WERI-Rb-1 (cell line): ENCODE data around the gene JUNB.

Experiments
- DNase-seq: peaks from one replicate; pipeline ENCODE4 v3.0.0-alpha.2; 2020
- H3K27ac ChIP-seq: fragments of 250-450 bp; sonication (Bioruptor Pico); 2 replicates; pipeline ENCODE4 v1.5.1; 2020; ENCODE audit warnings: mild to moderate bottlenecking, moderate library complexity
- H3K27me3 ChIP-seq: fragments of 250-450 bp; sonication (Bioruptor Pico); 2 replicates; pipeline ENCODE4 v1.5.1; 2021; ENCODE audit warnings: mild to moderate bottlenecking, low read depth, moderate library complexity; ENCODE audit not compliant: insufficient read depth, severe bottlenecking
- H3K36me3 ChIP-seq: fragments of 250-450 bp; sonication (Bioruptor Pico); 2 replicates; pipeline ENCODE4 v1.5.1; 2020; ENCODE audit warnings: mild to moderate bottlenecking, moderate library complexity
- H3K4me3 ChIP-seq: 2 replicates; pipeline ENCODE4 v1.5.1; 2011; ENCODE audit warnings: low read depth, mild to moderate bottlenecking, control low read depth, low read length
- H3K9me3 ChIP-seq: fragments of 250-450 bp; sonication (Bioruptor Pico); 2 replicates; pipeline ENCODE4 v1.5.1; 2021; ENCODE audit warnings: mild to moderate bottlenecking, moderate library complexity; ENCODE audit not compliant: severe bottlenecking
- TF ChIP-seq, protein P1 (sequence below): IDR thresholded peaks from 2 replicates; pipeline ENCODE4 v1.5.1; 2011; ENCODE audit warnings: low read depth, mild to moderate bottlenecking, control low read depth, inconsistent platforms, low read length

The JUNB gene

GRCh38 chr19:12791345-12792050, at the start of gene JUNB:
TSS of gene JUNB (plus strand) at chr19:12791486. CDS start at chr19:12791772, 286 bp downstream.
- H3K27me3 ChIP-seq, result no peaks in the 10 kb centered on the region
- TF ChIP-seq, protein P1, sequence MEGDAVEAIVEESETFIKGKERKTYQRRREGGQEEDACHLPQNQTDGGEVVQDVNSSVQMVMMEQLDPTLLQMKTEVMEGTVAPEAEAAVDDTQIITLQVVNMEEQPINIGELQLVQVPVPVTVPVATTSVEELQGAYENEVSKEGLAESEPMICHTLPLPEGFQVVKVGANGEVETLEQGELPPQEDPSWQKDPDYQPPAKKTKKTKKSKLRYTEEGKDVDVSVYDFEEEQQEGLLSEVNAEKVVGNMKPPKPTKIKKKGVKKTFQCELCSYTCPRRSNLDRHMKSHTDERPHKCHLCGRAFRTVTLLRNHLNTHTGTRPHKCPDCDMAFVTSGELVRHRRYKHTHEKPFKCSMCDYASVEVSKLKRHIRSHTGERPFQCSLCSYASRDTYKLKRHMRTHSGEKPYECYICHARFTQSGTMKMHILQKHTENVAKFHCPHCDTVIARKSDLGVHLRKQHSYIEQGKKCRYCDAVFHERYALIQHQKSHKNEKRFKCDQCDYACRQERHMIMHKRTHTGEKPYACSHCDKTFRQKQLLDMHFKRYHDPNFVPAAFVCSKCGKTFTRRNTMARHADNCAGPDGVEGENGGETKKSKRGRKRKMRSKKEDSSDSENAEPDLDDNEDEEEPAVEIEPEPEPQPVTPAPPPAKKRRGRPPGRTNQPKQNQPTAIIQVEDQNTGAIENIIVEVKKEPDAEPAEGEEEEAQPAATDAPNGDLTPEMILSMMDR, result no peak
- no peaks in the 10 kb centered on the region; the same call in 1 of the 2 replicates for H3K36me3 ChIP-seq
- peak; percentile 95 for DNase-seq
- peak within 1 kb of the TSS; percentile 96 for H3K27ac ChIP-seq
- peak within 1 kb of the TSS; percentile 81 for H3K4me3 ChIP-seq
- no peaks in the 10 kb centered on the region for H3K9me3 ChIP-seq

DNA sequence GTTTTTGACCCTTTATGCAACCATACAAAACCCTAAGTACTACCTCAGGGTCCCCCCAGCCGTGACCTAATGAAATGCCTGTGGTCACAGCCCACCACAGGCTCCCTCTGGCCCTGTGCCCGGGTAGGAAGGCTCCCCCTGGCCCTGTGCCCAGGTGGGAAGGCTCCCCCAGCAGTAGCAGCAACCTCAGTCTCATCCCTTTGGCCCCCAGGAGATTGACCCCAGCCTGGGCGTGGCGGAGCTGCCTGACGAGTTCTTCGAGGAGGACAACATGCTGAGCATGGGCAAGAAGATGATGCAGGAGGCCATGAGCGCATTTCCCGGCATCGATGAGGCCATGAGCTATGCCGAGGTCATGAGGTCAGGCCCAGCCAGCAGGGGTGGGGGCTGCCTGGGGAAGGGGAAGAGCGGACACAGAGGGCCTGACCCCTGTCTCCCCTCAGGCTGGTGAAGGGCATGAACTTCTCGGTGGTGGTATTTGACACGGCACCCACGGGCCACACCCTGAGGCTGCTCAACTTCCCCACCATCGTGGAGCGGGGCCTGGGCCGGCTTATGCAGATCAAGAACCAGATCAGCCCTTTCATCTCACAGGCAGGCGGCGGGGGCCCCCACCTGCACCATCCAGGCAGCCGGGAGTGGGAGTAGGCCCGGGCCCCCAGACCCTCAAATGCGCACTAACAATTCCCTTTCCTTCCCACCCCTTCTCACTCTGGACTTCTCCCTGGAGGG, 46.0 kb upstream of the JUNB start:
- H3K27me3 ChIP-seq, result no peaks in the 10 kb centered on the region
- peaks cover 59% of the 10 kb centered on the region for H3K36me3 ChIP-seq
- no peak overlapping the region; the same call in 1 of the 2 replicates for H3K27ac ChIP-seq
- no peak overlapping the region for H3K4me3 ChIP-seq
- DNase-seq, result no peak
- no peaks in the 10 kb centered on the region for H3K9me3 ChIP-seq
- TF ChIP-seq, protein P1, result no peak

GRCh38 chr19:12748489-12748888, 42.8 kb upstream of the JUNB start:
- TF ChIP-seq, protein P1, result no peak
- Histone ChIP-seq H3K36me3 (peaks cover 40% of the 10 kb centered on the region), H3K27ac (peak overlapping the region; percentile 57), H3K9me3 (no peaks in the 10 kb centered on the region), H3K27me3 (no peaks in the 10 kb centered on the region), H3K4me3 (no peak overlapping the region)
- DNase-seq, result peak; percentile 84

DNA sequence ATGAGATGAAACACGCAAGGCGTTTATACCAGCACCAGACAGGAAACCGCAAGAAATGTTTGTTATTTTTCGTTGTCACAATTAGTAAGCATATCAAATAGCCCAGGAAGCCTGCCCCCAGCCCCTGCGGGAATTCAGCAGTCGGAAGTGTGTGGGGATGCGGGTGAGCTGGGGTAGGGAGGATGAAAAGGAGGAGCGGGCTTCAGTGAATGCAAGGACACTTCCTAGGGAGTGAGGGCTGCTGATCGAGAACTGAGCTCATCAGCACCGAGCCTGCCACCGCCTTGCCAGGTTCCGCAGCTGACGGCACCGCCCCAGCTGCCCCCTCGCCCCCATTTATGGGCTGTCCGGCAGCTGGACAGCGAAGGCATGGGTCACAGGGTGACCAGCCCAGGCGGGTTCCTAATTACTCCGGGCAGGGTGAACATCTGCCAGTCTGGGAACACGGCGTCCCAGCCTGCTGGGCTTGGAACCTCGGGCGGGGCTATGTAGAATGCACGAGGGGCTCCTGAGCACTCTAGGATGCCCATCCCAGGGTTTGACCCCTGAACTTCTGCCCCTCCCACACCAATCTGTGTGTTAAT, 41.3 kb upstream of the JUNB start:
- no peaks in the 10 kb centered on the region for H3K27me3 ChIP-seq
- H3K4me3 ChIP-seq, result no peak overlapping the region
- H3K27ac ChIP-seq, result no peak overlapping the region
- H3K9me3 ChIP-seq, result no peaks in the 10 kb centered on the region
- no peak for DNase-seq
- H3K36me3 ChIP-seq, result peaks cover 30% of the 10 kb centered on the region
- TF ChIP-seq, protein P1, result no peak

DNA sequence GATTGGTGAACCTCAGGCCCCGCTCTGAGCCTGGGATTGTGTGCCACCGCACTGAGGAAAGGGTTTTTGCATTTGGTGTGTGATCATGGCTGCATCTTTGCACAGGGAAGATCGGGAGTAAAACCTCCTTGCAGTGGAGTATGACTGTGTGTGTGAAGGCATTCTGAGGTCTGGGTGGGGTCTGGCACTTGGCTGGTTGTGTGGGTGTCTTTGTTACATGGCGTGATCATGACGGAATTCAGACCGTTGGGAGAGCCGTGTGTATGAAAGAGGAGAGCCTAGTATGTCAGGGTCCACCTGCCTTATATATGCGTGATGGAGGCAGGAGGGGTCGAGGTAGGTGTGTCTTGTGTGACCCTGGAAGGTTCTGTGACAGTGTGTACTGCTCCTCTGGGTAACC, 40.4 kb upstream of the JUNB start:
- no peak overlapping the region for H3K4me3 ChIP-seq
- no peaks in the 10 kb centered on the region for H3K27me3 ChIP-seq
- no peak for DNase-seq
- H3K27ac ChIP-seq, result no peak overlapping the region
- H3K36me3 ChIP-seq, result peaks cover 22% of the 10 kb centered on the region
- TF ChIP-seq, protein P1, result no peak
- no peaks in the 10 kb centered on the region for H3K9me3 ChIP-seq
